Gastroesophageal sphincter (tissue), 4 donors: ENCODE measurements around the gene CLEC5A. TPM values are rescaled to one million over a fixed set of nuclear protein-coding genes. Genes with fewer than 3 reads are reported as not detected.

Experiments
- ATAC-seq: fragments of 150-250 bp; one replicate; pipeline ENCODE4 v1.9.1; 2016; ENCODE audit warnings: mild to moderate bottlenecking, moderate library complexity
- H3K27ac ChIP-seq, 4 donors: fragments of 200-600 bp; sonication (generic) in 3 of 4; 1 replicate in 3 of 4; 2 replicates in 1 of 4; pipeline ENCODE4 v1.5.1; 2016 to 2019
- H3K27me3 ChIP-seq: fragments of 200-600 bp; sonication (generic); one replicate; pipeline ENCODE4 v1.5.1; 2019
- H3K36me3 ChIP-seq, 2 donors: fragments of 200-600 bp; sonication (generic); one replicate each; pipeline ENCODE4 v1.5.1; 2019; ENCODE audit warnings: control low read depth in 1 of 2
- H3K4me1 ChIP-seq, 3 donors: fragments of 200-600 bp; sonication (generic); 1 replicate in 2 of 3; 2 replicates in 1 of 3; pipeline ENCODE4 v1.5.1; 2016 to 2019; ENCODE audit warnings: control low read depth in 2 of 3
- H3K4me3 ChIP-seq, 2 donors: fragments of 200-600 bp; sonication (generic); one replicate each; pipeline ENCODE4 v1.5.1; 2019; ENCODE audit warnings: mild to moderate bottlenecking in 1 of 2, moderate library complexity in 1 of 2
- H3K9me3 ChIP-seq, 3 donors: fragments of 200-600 bp; sonication (generic); one replicate each; pipeline ENCODE4 v1.5.1; 2017 to 2019; ENCODE audit warnings: control low read depth in 2 of 3
- EP300 ChIP-seq: sonication (generic); formaldehyde crosslinking; IDR thresholded peaks from one replicate; pipeline ENCODE4 v1.6.1; 2017; ENCODE audit warnings: antibody characterized with exemption, mild to moderate bottlenecking
- POLR2A ChIP-seq, 2 donors: fragments of 450-650 bp; IDR thresholded peaks; one replicate each; pipeline ENCODE4 v1.6.1; 2017; ENCODE audit warnings: antibody characterized with exemption in 2 of 2, mild to moderate bottlenecking in 2 of 2, moderate library complexity in 1 of 2
- POLR2AphosphoS5 ChIP-seq: sonication (generic); formaldehyde crosslinking; IDR thresholded peaks from one replicate; pipeline ENCODE4 v1.6.1; 2017; ENCODE audit warnings: antibody characterized with exemption
- WGBS, 2 donors: methylation state at CpG; one replicate each; pipeline ENCODE4 v1.1.5; 2018; ENCODE audit warnings: low coverage in 1 of 2; 5-methylcytosine and 5-hydroxymethylcytosine counted together
- total RNA-seq, 4 donors: library from RNA; depleted of rRNA; stranded (reverse); fragments of >200 nt; gene quantifications; one replicate each; pipeline ENCODE4 v1.1.0, GENCODE V29; 2016
- TF ChIP-seq, protein P1 (sequence below), 4 experiments: fragments of 200-600 bp in 2 of 4; fragments of 450-650 bp in 2 of 4; sonication (generic) in 1 of 4; IDR thresholded peaks; one replicate each; pipeline ENCODE4 v1.5.1; 2017 to 2019; ENCODE audit warnings: antibody characterized with exemption in 4 of 4, mild to moderate bottlenecking in 2 of 4, moderate library complexity in 2 of 4

Gene CLEC5A
- total RNA-seq, result under 1 TPM in 3 of 4 donors, not detected in 1; 0.12 to 0.15 (median 0.13) TPM

DNA sequence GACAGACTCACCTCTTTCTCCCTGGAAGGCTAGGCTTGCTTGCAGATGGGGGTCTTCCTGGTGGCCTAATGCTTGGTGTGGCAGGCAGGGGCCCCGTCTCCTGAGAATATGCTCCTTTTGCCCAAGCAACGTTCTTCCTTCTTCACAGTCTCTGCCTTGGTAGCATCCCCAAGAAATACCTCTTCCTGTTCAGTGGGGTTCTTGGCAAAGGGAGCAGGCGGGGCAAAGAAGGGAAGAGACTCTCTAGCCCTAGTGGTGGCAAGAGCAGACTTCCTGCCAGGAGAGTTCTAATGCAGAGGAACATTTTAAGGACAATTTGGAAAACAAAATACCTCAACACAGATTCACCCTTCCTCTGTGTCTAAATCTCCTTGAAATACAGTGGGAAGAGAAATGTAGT is at the start of gene CLEC5A:
TSS of gene CLEC5A (minus strand) at position 179 of the 400 bp plus-strand sequence. CDS start 682 bp downstream, outside the sequence.
- no peak for ATAC-seq
- no peaks in the 10 kb centered on the region for H3K4me1 ChIP-seq
- H3K4me3 ChIP-seq, result no peak within 1 kb of the TSS
- TF ChIP-seq, protein P1, sequence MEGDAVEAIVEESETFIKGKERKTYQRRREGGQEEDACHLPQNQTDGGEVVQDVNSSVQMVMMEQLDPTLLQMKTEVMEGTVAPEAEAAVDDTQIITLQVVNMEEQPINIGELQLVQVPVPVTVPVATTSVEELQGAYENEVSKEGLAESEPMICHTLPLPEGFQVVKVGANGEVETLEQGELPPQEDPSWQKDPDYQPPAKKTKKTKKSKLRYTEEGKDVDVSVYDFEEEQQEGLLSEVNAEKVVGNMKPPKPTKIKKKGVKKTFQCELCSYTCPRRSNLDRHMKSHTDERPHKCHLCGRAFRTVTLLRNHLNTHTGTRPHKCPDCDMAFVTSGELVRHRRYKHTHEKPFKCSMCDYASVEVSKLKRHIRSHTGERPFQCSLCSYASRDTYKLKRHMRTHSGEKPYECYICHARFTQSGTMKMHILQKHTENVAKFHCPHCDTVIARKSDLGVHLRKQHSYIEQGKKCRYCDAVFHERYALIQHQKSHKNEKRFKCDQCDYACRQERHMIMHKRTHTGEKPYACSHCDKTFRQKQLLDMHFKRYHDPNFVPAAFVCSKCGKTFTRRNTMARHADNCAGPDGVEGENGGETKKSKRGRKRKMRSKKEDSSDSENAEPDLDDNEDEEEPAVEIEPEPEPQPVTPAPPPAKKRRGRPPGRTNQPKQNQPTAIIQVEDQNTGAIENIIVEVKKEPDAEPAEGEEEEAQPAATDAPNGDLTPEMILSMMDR (IDR thresholded peaks at IDR 0.05), result no peak
- TF ChIP-seq POLR2A (IDR thresholded peaks at IDR 0.05) (no peak), EP300 (no peak), POLR2AphosphoS5 (no peak)
- peaks cover 0 to 2% (median 0%) of the 10 kb centered on the region in 3 donors for H3K9me3 ChIP-seq
- 14% methylated on average over 2 of the region's 3 CpGs; no CpG with 5 or more reads in 1 of the 2 donors for WGBS, 2 donors
- H3K27me3 ChIP-seq, result no peaks in the 10 kb centered on the region
- H3K36me3 ChIP-seq, result no peaks in the 10 kb centered on the region
- no peak within 1 kb of the TSS for H3K27ac ChIP-seq

DNA sequence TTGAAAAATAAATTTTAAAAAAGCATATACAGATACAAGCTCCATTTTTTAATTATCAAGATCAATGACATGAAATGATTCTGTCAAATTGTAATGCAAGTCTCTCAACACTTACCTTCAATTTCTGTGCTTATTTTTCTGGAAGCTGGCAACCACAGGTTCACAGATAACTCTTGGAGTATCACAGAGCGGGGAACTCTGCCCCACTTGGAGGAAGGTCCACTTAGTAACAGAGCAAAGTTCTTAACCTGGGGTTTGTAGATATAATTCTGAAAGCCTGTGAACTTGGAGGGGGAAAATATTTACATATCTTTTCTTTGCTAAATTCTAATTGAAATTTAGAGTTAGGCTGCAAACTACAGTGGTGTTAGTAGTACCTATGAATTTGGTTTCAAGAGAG is 46.6 kb upstream of the CLEC5A start:
- H3K4me3 ChIP-seq, result no peak overlapping the region
- no peaks in the 10 kb centered on the region for H3K9me3 ChIP-seq
- H3K36me3 ChIP-seq, result no peaks in the 10 kb centered on the region
- no peaks in the 10 kb centered on the region for H3K27me3 ChIP-seq
- H3K27ac ChIP-seq, result no peak overlapping the region
- no peak for TF ChIP-seq POLR2A (IDR thresholded peaks at IDR 0.05)
- TF ChIP-seq, protein P1 (IDR thresholded peaks at IDR 0.05), result no peak
- TF ChIP-seq POLR2AphosphoS5, result no peak
- TF ChIP-seq EP300, result no peak
- 88 to 89% methylated on average over 1 of the region's 1 CpG for WGBS, 2 donors
- H3K4me1 ChIP-seq, result no peaks in the 10 kb centered on the region
- no peak for ATAC-seq

DNA sequence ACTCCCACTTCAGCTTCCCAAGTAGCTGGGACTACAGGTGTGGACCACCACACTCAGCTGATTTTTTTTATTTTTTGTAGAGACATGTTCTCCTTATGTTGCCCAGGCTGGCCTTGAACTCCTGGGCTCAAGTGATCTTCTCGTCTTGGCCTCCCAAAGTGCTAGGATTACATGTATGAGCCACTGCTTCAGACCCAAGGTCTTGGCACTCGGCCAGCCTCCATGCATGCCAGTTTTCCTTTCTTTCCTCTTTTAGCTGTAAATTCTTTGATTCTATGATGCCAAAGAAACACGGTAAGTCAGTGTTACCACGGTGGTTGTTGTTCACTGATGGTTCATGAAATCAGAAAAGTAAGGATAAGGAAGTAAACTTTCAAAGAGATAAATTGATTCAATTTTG is 45.9 kb upstream of the CLEC5A start:
- H3K27me3 ChIP-seq, result no peaks in the 10 kb centered on the region
- H3K4me3 ChIP-seq, result no peak overlapping the region
- WGBS, 2 donors, result 71 to 73% methylated on average over 4 of the region's 4 CpGs
- H3K4me1 ChIP-seq, result no peaks in the 10 kb centered on the region
- no peaks in the 10 kb centered on the region for H3K36me3 ChIP-seq
- no peaks in the 10 kb centered on the region for H3K9me3 ChIP-seq
- no peak overlapping the region for H3K27ac ChIP-seq
- TF ChIP-seq, protein P1 (IDR thresholded peaks at IDR 0.05), result no peak
- TF ChIP-seq POLR2A (IDR thresholded peaks at IDR 0.05) (no peak), POLR2AphosphoS5 (no peak), EP300 (no peak)
- no peak for ATAC-seq

DNA sequence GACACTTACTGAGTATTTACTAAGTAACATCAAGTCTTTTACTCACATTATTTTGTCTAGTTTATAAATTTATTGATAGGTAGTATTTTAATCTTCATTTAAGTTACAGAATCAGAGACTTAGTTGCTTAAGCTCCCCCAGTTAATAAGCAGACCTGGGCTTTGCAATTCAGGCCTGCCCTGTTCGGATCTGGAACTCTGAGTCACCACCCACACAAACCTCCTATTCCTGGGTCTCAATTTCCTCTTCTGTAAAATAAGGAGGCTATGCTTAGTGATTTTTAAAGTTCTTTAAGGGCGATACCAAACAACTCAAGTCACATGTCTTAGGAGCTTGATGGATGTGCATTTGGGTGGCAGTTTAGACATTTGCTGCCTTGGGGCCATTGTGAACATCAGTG is 45.4 kb upstream of the CLEC5A start:
- no peak for ATAC-seq
- no peak for TF ChIP-seq POLR2A (IDR thresholded peaks at IDR 0.05)
- no peak for TF ChIP-seq EP300
- TF ChIP-seq POLR2AphosphoS5, result no peak
- TF ChIP-seq, protein P1 (IDR thresholded peaks at IDR 0.05), result no peak
- no peaks in the 10 kb centered on the region for H3K27me3 ChIP-seq
- H3K4me3 ChIP-seq, result no peak overlapping the region
- no peaks in the 10 kb centered on the region for H3K4me1 ChIP-seq
- H3K36me3 ChIP-seq, result no peaks in the 10 kb centered on the region
- 79 to 82% methylated on average over 2 of the region's 2 CpGs for WGBS, 2 donors
- H3K9me3 ChIP-seq, result no peaks in the 10 kb centered on the region
- no peak overlapping the region for H3K27ac ChIP-seq

DNA sequence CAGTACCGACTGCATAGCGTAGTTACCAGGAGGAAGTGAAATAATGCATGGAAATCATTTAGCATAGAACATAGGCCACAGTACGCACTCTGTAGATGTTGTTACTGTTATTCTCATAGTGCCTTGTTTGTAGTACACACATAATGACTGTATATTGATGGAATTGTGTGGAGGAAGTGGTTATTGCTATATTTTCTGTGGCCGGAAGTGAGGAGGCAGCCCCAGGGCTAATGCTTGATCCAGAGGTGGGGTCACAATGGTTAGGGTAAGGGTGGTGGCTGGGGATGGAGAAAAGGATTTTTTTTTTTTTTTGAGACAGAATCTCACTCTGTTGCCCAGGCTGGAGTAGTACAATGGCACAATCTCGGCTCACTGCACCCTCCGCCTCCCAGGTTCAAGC is 44.4 kb upstream of the CLEC5A start:
- 81 to 90% methylated on average over 5 of the region's 6 CpGs for WGBS, 2 donors
- no peaks in the 10 kb centered on the region for H3K4me1 ChIP-seq
- no peak overlapping the region for H3K27ac ChIP-seq
- H3K36me3 ChIP-seq, result no peaks in the 10 kb centered on the region
- H3K4me3 ChIP-seq, result no peak overlapping the region
- ATAC-seq, result no peak
- TF ChIP-seq POLR2A (IDR thresholded peaks at IDR 0.05), result no peak
- TF ChIP-seq EP300, result no peak
- TF ChIP-seq POLR2AphosphoS5, result no peak
- TF ChIP-seq, protein P1 (IDR thresholded peaks at IDR 0.05), result no peak
- H3K27me3 ChIP-seq, result no peaks in the 10 kb centered on the region
- H3K9me3 ChIP-seq, result no peaks in the 10 kb centered on the region
